Stimulated activated CD8-positive, alpha-beta memory T cell treated with anti-CD3 and anti-CD28 coated beads, Interleukin-4, amount 100 ng/mL, for 48 hours (primary cell): ENCODE data around the gene LNPEP.
"Not testable (repeated sequence)": the region's sequence is repeated elsewhere in the genome, so short reads cannot be mapped to it uniquely, and the experiment has no call there.

Experiments
- DNase-seq: peaks from one replicate; pipeline ENCODE4 v3.0.0-alpha.2; 2020

LNPEP gene

GRCh38 chr5:97071993-97072392, 136.1 kb downstream of the LNPEP start:
- DNase-seq, result no peak

GRCh38 chr5:97072696-97073095, 136.8 kb downstream of the LNPEP start:
- DNase-seq, result no peak

GRCh38 chr5:97073420-97073819, 137.5 kb downstream of the LNPEP start:
- DNase-seq, result no peak

- no peak for DNase-seq
These were observed 139.1 kb downstream of the LNPEP start for GRCh38 chr5:97074859-97075489.

GRCh38 chr5:97075649-97076048, 139.8 kb downstream of the LNPEP start:
- DNase-seq, result no peak

GRCh38 chr5:97076098-97076497, 140.2 kb downstream of the LNPEP start:
- no peak for DNase-seq

GRCh38 chr5:97077246-97077645, 141.4 kb downstream of the LNPEP start:
- DNase-seq, result no peak

GRCh38 chr5:97078958-97079743, 143.3 kb downstream of the LNPEP start:
- DNase-seq, result no peak

- not testable (repeated sequence) for DNase-seq
These were observed 149.0 kb downstream of the LNPEP start for GRCh38 chr5:97084782-97085458.

GRCh38 chr5:97085459-97086181, 149.7 kb downstream of the LNPEP start:
- DNase-seq, result no peak
